OCI-M1 (cell line): Measurements from ENCODE around the gene HSPB6.
A peak's percentile ranks its signal among the peaks of the same experiment; 100 is the strongest.

Experiments
- DNase-seq: peaks from one replicate; lab custom pipeline; 2025; lab: John Stamatoyannopoulos, UW

HSPB6 gene

GRCh38 chr19:35746087-35746462, 10.8 kb downstream of the HSPB6 start:
- DNase-seq = no peak

- DNase-seq = peak; percentile 100
Observed at GRCh38 chr19:35745328-35746086, 11.3 kb downstream of the HSPB6 start, which contains the start of the genes PSENEN and U2AF1L4. TSS of gene PSENEN (plus strand) at chr19:35745651. CDS start at chr19:35745931, 280 bp downstream. TSS of gene U2AF1L4 (minus strand) at chr19:35745418. CDS start at chr19:35745391, 27 bp downstream.

- DNase-seq = peak; percentile 99
Observed at GRCh38 chr19:35744430-35745327, 12.2 kb downstream of the HSPB6 start.

GRCh38 chr19:35743640-35744429, 13.0 kb downstream of the HSPB6 start:
- no peak for DNase-seq

GRCh38 chr19:35742121-35742724, 14.6 kb downstream of the HSPB6 start, which contains the start of gene IGFLR1:
TSS of gene IGFLR1 (minus strand) at chr19:35742452. CDS start at chr19:35741180, 1,272 bp downstream.
- peak; percentile 85 for DNase-seq

GRCh38 chr19:35741203-35741515, 15.7 kb downstream of the HSPB6 start:
- DNase-seq = no peak

GRCh38 chr19:35740423-35741202, 16.2 kb downstream of the HSPB6 start:
- DNase-seq = peak; percentile 100

GRCh38 chr19:35740108-35740422, 16.8 kb downstream of the HSPB6 start:
- DNase-seq = no peak

- DNase-seq = no peak
Observed at GRCh38 chr19:35739275-35740107, 17.3 kb downstream of the HSPB6 start.

- peak; percentile 33 for DNase-seq
Observed at GRCh38 chr19:35738887-35739229, 18.0 kb downstream of the HSPB6 start.

GRCh38 chr19:35738021-35738886, 18.6 kb downstream of the HSPB6 start:
- DNase-seq = no peak

GRCh38 chr19:35736913-35737886, 19.6 kb downstream of the HSPB6 start:
- peak; percentile 28 for DNase-seq

GRCh38 chr19:35734889-35735288, 21.9 kb downstream of the HSPB6 start:
- no peak for DNase-seq

GRCh38 chr19:35734273-35734672, 22.6 kb downstream of the HSPB6 start:
- DNase-seq = no peak

GRCh38 chr19:35733180-35734125, 23.4 kb downstream of the HSPB6 start:
- DNase-seq = no peak

GRCh38 chr19:35732540-35733179, 24.2 kb downstream of the HSPB6 start:
- no peak for DNase-seq
